ENCODE measurements around the gene DLG1.

DLG1 gene

GRCh38 chr3:197317250-197317963 lies 19.0 kb upstream of the DLG1 start:
- no peak for DNase-seq

- DNase-seq = no peak
These were observed 14.0 kb upstream of the DLG1 start for GRCh38 chr3:197312431-197312830.

- no peak for DNase-seq
These were observed 13.2 kb upstream of the DLG1 start for GRCh38 chr3:197311591-197311990.

- no peak for DNase-seq
These were observed 11.3 kb upstream of the DLG1 start for GRCh38 chr3:197309528-197310361.

- no peak for DNase-seq
These were observed 10.2 kb upstream of the DLG1 start for GRCh38 chr3:197308591-197308990.

- DNase-seq = no peak
These were observed 8.1 kb upstream of the DLG1 start for GRCh38 chr3:197306374-197307086.

GRCh38 chr3:197305854-197306253 lies 7.4 kb upstream of the DLG1 start:
- peak in 1 of 2 donors; percentile 16 for DNase-seq

- DNase-seq = no peak
These were observed 5.0 kb upstream of the DLG1 start for GRCh38 chr3:197303452-197303851.

- DNase-seq = peak in 1 of 2 donors; percentile 12
These were observed 4.4 kb upstream of the DLG1 start for GRCh38 chr3:197302696-197303341.

GRCh38 chr3:197302033-197302432 lies 3.6 kb upstream of the DLG1 start:
- no peak for DNase-seq

- DNase-seq = no peak
These were observed 1.9 kb upstream of the DLG1 start for GRCh38 chr3:197300361-197300760.

GRCh38 chr3:197298945-197299854 lies 788 bp upstream of the DLG1 start:
- no peak for DNase-seq

GRCh38 chr3:197297476-197298340 lies 704 bp downstream of the DLG1 start:
- peak; percentile 89 to 91 for DNase-seq

- peak in 1 of 2 donors; percentile 7 for DNase-seq
These were observed 1.4 kb downstream of the DLG1 start for GRCh38 chr3:197297002-197297401.

- no peak for DNase-seq
These were observed 1.9 kb downstream of the DLG1 start for GRCh38 chr3:197296545-197296944.

GRCh38 chr3:197295871-197296270 lies 2.5 kb downstream of the DLG1 start:
- DNase-seq = no peak

GRCh38 chr3:197293605-197294237 lies 4.7 kb downstream of the DLG1 start:
- DNase-seq = no peak

- DNase-seq = no peak
These were observed 5.8 kb downstream of the DLG1 start for GRCh38 chr3:197292648-197293047.

GRCh38 chr3:197292083-197292646 lies 6.2 kb downstream of the DLG1 start:
- no peak for DNase-seq

GRCh38 chr3:197289726-197290125 lies 8.7 kb downstream of the DLG1 start:
- DNase-seq = no peak
